Stimulated activated CD8-positive, alpha-beta memory T cell treated with anti-CD3 and anti-CD28 coated beads, Interleukin-7, amount 100 ng/mL, for 24 hours (primary cell): ENCODE results near the gene SYT12.
"Not testable (repeated sequence)": the region's sequence is repeated elsewhere in the genome, so short reads cannot be mapped to it uniquely, and the experiment has no call there.

Experiments used
- DNase-seq: peaks from one replicate; pipeline ENCODE4 v3.0.0-alpha.2; 2020; ENCODE audit warnings: low read depth

The SYT12 gene

DNA sequence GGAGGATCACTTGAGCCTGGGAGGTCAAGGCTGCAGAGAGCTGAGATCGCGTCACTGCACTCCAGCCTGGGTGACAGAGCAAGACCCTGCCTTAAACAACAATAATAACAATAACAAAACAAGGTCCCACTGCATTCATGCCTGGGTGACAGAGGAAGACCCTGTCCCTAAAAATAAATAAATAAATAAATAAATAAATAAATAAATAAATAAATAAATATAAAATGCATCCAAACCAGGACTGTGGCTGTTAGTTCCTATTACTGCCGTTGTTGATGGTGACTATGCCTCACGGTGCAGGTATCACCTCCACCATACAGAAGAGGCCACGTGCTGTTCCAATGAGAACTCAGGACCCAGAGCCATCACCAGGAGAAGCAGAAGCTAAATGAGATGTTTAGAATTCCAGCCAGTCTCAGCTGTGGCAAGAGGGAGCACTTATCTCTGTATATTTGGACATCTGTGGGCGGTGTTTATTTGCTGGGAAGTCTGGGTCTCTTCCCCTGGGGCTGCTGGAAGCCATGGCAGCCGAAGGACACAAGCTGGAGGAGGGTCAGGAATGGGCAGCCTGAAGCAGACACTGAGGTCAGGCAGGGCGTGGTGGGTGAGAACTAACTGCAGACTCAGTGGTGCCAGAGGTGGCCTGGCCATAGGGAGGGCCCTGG, 26.2 kb upstream of the SYT12 start:
- DNase-seq = no peak

DNA sequence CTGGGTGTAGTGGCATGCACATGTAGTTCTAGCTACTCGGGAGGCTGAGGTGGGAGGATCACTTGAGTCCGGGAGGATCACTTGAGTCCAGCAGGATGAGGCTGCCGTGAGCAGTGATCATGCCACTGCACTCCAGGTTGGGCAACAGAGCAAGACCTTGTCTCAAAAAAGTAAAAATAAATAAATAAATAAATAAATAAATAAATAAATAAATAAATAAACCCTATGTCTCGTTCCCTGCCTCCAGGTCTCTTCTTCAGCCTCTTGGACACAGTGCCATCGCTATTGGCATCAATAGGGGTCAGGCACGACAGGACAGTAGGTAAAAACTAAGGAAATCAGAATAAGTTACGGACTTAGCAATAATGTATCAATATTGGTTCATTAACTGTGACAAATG, 23.4 kb upstream of the SYT12 start:
- DNase-seq = no peak

DNA sequence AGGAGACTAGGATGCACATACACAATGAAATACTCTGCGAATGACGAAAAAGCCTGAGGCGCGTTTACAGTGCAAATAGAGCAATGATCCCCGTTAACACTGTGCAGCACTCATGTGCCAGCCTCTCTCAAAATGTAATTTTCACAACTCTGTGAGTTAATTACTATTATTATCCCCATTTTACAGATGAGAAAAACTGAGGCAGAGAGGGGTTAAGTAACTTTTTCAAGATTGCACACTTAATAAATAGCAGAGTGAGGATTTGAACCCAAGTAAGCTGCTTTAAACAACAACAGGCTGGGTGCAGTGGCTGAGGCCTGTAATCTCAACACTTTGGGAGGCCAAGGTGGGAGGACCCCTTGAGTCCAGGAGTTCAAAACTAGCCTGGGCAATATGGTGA, 21.6 kb upstream of the SYT12 start:
- DNase-seq = no peak

DNA sequence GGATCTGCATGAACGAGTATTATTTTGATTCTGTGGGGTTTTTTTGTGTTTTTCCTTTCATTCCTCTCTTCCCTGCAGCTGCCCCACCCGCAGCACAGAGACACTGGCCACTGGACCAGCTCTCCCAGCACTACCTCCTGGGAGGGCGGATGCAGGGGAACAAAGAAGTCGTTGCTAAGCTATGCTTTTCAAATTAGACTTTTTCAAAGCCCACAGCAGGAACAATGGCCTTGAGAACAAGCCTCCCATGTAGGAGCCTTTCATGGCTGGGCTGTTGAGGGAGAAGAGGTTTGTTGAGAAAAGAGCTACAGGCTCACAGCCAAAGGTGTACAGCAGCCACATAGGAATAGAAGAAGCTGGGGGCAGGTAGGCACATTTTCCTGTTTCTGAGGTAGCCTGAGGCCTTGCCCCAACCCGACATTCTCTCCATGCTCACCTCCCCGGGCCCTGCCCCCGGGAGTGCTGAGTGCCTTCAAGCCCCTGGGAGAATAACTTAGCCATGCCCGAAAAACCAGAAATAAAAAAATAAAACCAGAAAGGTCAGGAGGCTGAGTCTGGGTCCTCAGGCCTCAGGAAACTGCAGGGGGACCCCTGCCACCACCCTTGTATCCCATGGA, 20.5 kb upstream of the SYT12 start:
- DNase-seq = no peak

DNA sequence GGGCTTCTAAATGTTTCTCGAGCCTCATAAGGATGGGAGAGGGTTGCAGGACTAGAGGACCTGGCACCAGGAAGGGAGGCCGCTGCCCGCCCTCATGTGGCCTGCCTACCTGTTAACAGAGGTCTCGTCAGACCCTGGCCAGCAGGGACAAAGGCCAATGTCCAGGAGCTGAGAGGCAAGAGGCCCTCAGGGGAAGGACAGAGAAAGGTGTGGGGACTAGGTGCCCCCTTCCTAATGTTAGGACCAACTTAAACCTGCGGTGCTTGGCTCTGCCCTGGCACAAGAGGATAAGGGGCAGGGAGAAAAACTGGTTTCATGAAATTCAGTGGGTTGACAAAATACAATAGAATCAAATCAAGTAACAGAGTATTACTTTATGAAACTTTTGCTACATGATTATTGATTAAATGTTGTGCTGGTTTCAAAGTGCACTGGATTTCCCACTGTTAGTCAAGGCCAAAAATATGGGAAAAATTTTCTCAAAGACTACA, 20.0 kb upstream of the SYT12 start:
- DNase-seq = no peak

DNA sequence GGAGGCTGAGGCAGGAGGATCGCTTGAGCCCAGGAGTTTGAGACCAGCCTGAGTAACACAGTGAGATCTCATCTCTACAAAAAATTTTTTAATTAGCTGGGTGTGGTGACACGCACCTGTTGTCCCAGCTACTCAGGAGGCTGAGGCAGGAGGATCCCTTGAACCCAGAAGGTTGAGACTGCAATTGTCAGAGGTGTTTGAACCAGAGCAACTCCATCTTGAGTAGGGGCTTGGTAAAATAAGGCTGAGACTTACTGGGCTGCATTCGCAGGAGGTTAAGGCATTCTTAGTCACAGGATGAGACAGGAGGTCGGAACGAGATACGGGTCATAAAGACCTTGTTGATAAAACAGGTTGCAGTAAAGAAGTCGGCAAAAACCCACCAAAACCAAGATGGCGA, 17.7 kb upstream of the SYT12 start:
- DNase-seq = not testable (repeated sequence)

DNA sequence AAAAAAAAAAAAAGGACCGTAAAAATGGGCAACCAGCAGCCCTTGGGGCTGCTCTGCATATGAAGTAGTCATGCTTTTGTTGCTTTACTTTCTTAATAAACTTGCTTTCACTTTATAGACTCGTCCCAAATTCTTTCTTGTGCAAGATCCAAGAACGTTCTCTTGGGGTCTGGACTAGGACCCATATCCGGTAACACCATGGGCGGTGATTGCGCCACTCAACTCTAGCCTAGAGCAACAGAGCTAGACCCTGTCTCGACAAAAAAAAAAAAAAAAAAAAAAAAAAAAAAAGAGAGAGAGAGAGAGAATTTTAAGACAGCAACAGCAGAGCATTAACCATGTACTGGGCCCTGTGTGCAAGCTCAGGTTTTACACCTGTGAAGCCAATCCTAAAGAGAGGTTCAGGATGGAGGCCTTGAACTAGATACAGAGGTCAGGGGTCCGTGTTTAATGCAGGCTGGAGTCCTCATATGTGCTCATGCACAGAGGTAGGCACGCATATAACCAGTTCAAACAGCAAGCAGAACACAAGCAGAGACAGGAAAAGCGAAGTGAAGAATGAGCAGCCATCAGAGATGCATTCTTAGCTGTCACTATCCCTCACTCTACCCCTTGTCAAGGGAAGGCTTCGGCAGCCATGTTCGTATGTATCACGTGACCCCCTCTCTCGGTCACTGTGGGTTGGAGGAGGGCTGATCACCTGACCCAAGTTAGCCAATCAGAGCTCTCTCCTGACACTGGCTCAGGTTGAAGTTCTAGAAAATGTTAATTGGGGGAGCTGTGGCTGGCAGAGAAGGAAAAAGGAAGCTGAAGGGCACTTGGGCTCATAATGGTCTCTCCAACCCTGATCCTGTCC, 16.7 kb upstream of the SYT12 start:
- no peak for DNase-seq

DNA sequence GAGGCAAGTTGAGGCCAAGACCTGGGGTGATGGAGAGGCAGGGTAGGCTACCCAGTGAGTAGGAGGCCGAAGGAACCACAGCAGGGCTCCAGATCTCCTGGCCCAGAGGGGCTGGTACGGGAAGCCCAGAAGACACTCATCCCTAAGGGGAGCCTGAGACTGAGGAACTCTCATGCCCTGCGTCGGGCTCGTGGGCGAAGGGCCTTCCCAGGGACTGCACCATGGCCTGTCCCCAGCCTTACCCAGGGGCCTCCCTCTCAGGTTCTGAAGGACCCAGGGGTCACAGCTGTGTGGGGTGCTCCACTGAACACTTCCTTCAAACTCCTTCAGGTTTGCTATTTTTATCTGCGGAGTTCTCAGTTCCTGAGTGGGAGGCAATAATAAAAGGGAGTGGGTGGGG, 15.8 kb upstream of the SYT12 start:
- no peak for DNase-seq

DNA sequence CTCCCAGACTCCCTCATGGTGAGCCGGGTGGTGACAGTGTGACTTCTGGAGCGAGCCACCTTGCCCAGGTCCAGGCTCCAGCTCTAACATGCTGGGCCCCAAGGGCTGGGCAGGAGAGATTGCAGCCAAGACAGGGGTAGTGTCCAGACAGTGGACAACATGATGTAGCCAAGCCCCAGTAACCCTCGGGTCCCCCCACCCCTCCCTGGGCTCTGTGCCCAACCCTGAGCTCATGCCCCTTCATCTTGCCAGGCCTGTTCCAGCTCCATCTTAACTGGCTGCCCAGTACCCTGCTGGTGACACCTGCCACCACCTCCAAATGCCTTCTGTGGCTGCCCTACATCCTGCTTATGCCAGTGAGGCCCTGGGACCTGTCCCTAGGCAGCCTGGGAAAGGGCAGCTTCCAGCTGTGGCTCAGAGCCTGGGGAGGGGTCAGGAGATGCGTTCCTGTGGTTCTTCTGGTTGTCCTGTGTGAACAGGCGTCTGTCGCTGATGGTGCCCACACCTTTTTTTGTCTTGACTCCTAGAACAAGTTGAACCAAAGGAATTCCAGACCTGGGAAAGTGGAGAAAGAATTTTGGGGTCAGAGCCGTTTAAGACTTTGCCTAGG, 12.5 kb upstream of the SYT12 start:
- no peak for DNase-seq

DNA sequence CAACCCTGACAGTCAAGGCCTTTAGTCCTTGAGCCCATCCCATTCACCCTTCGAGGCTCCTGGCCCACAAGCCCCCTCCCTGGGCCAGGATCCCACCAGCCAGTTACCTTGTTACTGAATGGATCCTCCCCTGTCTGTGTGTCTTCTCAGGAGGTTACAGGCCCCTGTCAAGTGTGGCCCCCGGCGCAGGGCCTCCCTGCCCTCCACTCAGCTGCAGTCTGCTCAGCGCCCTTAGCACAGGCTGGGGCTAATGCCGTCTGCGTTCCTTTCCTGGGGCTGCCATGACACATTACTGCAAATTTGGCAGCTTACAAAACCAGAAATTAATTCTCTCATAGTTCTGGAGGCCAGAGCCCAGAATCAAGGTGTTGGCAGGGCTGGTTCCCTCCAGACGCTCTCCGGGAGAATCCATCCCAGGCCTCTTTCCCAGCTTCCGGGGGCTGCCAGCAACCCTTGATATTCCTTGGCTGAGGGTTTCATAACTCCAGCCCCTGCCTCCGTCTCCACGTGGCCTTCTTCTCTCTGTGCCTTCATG, 9.4 kb upstream of the SYT12 start:
- DNase-seq = no peak

DNA sequence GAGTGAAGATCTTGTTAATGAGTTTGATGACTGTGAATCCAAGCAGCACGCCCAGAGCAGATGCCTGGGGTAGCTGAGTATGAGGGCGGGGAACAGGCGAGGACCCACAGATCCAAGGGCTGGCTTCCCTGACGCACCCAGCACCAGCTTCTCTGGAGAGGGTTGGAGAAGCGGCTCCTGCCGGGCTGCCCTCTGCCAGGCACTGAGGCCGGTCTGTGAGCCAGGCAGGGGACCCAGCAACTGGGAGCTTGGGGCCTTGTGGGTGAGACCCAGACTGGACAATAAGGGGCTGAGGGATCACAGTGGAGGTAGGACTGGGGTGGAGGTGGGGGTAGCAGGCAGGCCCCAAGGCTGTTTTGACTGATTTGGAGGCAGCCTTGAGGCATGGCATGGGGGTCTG, 8.6 kb upstream of the SYT12 start:
- DNase-seq = no peak

DNA sequence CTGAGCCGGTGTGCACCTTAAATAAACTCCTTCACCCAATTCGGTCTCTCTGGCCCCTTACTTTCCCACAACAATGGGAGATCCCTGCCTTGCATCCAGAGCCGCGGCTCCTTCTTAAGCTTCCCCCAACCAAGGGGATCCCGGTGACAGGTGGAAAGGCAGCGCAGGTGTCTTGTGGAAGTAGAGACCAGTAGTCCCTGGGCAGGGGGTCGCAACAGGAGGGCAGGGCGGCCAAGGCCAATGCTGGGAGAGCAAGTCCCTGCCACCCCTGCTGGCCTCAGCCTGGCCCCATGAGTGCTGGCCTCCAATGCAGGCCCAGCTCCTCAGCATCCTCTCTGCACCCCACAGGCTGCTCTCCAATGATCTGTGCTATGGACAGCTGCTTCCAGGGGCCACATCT, 7.9 kb upstream of the SYT12 start:
- DNase-seq = no peak

DNA sequence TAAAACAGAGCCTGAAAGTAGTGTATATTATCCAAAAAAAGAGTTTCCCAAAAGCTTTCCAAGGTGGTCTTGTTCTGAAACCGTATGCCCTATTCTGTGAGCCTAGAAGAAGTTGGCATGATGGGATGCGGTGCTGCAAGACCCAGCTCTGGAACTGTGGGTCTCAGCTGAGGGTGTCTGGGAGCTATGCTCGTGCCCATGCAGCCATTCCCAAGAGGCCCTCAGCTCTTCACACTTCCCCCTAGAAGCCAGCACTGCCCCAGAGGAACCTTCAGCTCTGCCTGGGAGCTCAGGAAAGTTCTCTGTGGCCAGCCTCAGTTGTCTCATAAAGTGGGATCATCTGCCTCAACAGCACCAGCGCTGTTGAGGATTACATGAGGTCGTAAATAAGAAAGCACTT, 6.4 kb upstream of the SYT12 start:
- no peak for DNase-seq

DNA sequence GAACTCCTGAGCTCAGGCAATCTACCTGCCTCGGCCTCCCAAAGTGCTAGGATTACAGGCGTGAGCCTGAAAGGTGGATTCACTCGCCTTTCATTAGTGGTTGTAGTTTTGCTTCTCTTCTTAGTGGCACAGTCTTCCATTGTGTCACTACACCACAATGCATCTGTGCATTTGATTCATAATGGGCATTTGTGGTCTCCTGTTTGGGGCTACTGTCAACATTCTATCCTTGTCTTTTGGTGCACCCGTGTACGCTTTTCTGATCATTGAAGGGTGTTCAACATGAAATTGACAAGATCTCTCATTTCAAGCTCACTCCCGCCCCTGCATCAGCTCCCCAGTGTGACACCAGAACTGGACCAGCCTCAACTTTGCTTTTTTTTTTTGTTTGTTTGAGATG, 2.0 kb upstream of the SYT12 start:
- DNase-seq = no peak

DNA sequence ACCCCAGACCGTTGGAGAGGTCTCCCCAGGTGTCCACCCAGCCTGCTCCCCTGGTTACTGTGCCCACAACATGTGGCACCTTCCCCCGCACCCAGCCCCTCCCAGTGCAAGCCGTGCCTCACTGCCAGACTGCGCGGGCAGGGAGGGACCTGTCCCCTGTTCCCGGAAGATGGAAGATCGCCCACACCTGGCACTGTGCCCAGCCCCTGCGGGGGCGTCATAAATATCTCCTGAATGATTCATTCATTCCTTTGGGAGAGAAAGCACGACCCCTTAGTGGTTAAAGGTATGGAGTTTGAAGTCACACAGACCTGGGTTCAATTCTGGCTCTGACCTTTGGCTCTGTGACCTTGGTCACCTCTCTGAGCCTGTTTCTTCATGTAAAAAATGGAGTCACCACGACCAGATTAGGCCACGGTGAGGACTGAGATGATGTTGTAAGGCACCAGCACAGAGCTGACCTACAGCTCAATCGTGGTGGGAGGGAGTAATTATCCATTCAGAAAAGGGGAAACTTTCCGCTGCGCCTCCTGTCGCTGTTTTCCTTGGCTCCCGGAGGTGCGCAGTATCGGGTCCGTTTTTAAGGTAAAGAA, 497 bp upstream of the SYT12 start:
- DNase-seq = no peak

DNA sequence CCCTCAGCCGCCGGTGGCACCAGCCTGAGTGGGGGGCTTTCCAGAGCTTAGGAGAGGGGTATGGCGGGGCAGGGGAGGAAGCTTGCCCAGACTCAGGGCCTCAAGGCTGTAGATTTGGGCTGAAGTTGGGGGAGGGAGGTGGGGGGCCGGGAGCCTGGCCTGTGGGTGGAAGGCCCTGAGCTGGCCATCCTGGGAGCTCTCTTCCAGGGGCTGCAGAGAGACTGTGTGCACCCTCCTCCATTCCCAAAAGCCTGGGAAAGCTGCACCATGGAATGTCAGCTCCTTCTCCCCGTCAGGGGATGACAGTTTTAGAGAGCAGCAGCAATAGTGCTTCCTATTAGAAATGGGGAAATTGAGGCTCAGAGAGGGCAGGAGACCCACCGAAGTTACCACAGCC, 1.0 kb downstream of the SYT12 start:
- DNase-seq = no peak

DNA sequence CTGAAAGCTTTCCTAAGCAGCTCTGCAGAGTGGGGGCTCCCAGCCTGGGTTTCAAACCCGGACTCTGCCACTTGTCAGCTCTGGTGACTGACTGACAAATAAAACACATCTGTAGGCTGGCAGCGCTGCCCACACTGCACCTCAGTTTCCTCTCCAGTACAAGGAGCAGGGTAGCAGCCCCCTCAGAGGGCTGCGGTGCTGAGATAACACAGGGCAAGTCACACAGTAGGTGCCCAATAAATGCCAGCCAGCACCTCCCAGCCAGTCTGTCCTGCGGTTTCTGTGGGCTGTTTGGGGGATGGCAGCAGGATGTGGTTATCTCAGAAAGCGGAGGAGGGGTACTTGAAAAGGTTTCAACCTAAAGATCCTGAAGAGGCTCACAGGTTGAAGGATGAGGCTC, 1.5 kb downstream of the SYT12 start:
- no peak for DNase-seq

DNA sequence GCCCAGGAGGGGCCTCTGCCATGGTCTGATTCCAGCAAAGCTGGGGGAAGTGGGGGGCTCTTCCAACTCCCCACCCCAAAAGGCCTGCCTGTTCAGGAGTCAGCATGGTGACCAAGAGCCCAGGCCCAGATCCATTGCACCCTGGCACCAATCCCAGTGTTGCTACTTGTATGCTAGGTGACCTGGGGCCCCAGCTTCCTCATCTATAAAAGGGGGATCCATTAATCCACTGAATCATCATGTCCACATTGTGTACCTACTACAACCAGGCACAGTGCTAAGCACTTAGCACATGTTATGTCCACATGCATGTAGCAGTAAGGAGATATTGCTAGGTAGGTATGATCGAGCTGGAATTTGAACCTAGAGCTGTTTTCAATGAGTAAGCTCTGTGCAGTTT, 2.0 kb downstream of the SYT12 start:
- no peak for DNase-seq

DNA sequence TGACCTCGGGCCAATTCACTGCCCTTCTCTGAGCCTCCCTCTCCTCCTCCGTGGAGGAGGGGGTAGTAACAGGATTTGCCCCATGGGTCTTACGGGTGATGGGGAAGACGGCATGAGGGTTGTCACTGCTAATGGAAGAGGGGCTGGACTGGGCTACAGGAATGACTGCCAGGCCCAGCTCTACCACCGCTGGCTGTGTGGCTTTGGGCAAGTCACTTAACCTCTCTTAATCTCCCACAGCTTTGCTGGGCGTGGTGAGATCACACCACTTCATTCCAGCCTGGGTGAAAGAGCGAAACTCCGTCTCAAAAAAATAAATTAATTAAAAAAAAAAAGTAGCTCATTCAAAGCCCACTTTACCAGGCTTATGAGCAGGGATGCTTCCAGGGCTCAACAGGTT, 2.8 kb downstream of the SYT12 start:
- no peak for DNase-seq

DNA sequence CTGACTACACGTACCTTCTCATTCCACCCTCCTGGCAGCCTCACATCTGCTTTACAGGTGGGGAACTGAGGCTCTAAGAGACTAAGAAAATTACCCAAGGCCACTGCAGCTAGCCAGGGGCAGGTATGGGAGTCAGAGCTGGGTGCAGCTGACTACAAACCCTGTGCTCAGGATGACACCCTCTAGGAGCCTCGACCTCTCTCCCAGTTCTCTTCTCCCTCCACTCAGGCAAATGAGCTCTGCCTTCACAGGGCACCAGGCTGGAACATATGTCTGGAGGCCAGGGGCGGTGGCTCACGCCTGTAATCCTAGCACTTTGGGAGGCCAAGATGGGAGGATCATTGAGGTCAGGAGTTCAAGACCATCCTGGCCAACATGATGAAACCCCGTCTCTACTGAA, 4.0 kb downstream of the SYT12 start:
- no peak for DNase-seq

DNA sequence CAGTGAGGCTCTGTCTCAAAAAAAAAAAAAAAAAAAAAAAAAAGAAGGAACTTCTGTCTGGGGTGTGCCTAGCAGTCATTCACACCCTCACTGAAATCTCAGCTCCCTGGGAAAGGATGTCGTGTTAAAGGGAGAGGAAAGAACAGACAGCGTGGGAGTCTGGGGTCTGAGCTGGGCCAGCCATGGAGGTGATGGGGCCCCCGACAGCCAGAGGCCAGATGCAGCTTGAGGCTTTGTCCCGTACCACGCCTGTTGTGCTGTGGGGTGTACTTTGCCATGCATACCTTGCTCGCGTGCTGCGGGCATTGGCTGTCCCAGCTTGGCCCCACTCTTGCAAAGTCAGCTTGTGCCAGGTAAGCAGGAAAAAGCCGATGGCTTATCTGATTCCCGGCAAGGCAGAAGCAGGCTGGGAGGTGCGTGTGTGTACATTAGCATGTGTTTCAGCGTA, 4.6 kb downstream of the SYT12 start:
- DNase-seq = no peak

DNA sequence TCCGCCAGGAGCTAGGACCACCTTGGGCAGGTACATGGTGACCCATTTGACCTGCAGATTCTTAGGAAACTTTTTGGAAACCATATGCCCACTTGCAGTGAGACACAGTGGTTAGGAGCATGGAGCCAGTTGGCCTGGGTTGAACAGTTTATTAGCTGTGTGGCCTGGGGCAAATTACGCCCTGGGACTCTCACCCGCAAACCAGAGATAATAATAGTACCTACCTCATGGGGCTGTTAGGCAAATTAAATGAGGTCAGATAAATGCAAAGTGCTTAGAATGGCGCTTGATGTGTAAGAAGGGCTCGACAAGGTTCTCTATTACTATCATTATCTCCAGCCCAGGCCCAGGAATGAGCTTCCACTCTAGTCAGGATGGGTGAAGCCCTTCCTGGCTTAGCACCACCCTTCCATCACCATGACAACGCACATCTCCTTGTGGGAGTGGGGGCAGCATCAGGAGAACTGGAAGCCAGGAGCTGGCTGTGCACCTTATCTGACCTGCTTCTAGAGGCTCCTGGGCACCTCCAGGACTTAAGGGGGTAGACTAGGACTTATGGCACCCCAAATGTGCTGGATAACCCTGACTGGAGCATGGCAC, 5.1 kb downstream of the SYT12 start:
- no peak for DNase-seq
